Measurements from ENCODE around the gene FGF13. TPM values are rescaled to one million over a fixed set of nuclear protein-coding genes. Genes with fewer than 3 reads are reported as not detected.

The FGF13 gene
- total RNA-seq: not detected

DNA sequence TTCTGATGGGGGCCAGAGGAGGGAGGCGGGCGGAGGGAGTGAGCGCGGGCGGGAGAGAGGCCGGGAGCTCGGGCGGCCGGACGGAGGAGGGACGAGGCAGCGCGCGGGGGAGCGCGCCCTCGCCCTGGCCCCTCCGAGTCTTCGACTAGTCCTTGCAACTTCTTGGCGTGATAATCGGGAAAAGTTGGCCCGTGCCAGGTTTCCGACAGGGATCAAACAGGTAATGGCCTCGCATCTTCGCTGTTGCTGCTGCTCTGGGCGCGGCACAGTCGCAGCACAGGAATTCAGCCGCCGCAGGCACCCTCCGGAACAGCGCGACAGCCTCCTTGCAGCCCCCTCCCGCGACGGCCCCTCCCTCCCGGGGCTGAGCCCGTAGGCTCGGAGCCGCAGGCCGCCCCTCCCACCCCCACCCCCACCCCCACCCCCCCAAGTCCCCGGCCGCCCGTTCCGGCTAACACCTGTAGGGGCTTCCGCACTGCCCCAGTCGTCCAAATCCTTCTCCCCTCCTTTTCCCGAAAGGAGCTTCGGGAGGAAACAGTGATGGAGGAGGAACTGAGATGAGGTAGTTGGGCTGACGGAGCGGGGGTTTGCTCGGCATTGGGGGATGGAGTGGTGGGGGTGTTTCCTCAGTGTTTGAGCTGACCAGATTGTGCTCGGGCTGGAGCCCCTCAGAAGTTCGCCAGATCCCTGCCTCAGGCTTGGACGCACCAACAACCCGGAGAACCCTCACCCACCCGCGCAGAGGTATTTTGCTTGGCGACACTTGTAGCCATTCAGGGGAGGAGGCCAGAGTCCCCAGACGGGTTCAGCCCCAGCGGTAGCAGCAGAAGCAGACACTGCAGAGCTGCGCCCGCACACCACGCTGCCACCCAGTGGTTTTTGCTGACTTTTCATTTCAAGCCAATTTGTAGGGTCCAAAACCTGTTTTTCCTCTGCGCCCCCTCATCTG lies at the start of gene FGF13:
Gene FGF13, minus strand, starts transcription at position 319 of the 949 bp plus-strand sequence. CDS start 714 bp downstream, outside the sequence.
- CTCF ChIA-PET: interaction anchor here (0.7 kb wide), 1 partner anchor 15 kb away, joined by 4 read pairs; no protein-coding TSS in a partner anchor
- Mint-ChIP-seq H3K4me1 (ENCODE audit: low read depth) (peaks cover 2% of the 10 kb centered on the region), H3K9me3 (no peaks in the 10 kb centered on the region), H3K27me3 (ENCODE audit: low read depth) (peaks cover 35% of the 10 kb centered on the region), H3K4me3 (no peak within 1 kb of the TSS), H3K27ac (no peak within 1 kb of the TSS), H3K36me3 (ENCODE audit: low read depth) (no peaks in the 10 kb centered on the region)
- intact Hi-C loops (cut with micrococcal nuclease): no loop called here
- DNase-seq: peak; percentile 17

- Mint-ChIP-seq H3K4me3 (no peak overlapping the region), H3K4me1 (ENCODE audit: low read depth) (no peaks in the 10 kb centered on the region), H3K9me3 (no peaks in the 10 kb centered on the region), H3K27me3 (ENCODE audit: low read depth) (peaks cover 3% of the 10 kb centered on the region), H3K27ac (no peak overlapping the region), H3K36me3 (ENCODE audit: low read depth) (no peaks in the 10 kb centered on the region)
- no peak for DNase-seq
- CTCF ChIA-PET: interaction anchor here (0.6 kb wide), 1 partner anchor 1208 kb away, joined by 3 read pairs; no protein-coding TSS in a partner anchor
- intact Hi-C loops (cut with micrococcal nuclease): no loop called here
These were observed 47.9 kb upstream of the FGF13 start for GRCh38 chrX:138759217-138759943.

- Mint-ChIP-seq H3K36me3 (ENCODE audit: low read depth) (no peaks in the 10 kb centered on the region), H3K27ac (no peak overlapping the region)
- CTCF ChIA-PET: interaction anchor here (0.6 kb wide), 2 partner anchors 22 to 630 kb away, joined by 3 to 4 read pairs; no protein-coding TSS in a partner anchor
These were observed 44.7 kb upstream of the FGF13 start for GRCh38 chrX:138756234-138756633.

DNA sequence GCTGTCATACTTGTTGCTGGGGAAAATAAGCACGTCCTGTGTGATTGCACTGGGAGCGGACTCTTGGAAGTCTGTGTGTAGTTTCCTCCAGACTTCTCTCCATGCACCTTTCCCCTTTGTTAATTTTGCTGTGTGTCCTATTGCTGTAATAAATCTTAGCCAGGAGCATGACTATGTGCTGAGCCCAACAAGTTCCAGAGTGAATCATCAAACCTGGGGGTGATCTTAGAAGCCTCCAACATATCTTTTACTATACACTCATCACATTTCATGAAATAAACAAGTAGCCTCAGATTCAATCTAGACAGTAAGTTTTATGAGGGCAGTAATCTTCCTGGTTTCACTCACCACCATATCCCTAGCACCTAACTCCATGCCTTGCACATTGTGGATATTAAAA lies 43.3 kb upstream of the FGF13 start:
- CTCF ChIA-PET: no interaction called here
- no peaks in the 10 kb centered on the region for H3K4me1 Mint-ChIP-seq (ENCODE audit: low read depth)
- no peaks in the 10 kb centered on the region for H3K9me3 Mint-ChIP-seq
- no peak for DNase-seq
- no peaks in the 10 kb centered on the region for H3K36me3 Mint-ChIP-seq (ENCODE audit: low read depth)
- H3K27ac Mint-ChIP-seq: no peak overlapping the region
- peaks cover 3% of the 10 kb centered on the region for H3K27me3 Mint-ChIP-seq (ENCODE audit: low read depth)
- no peak overlapping the region for H3K4me3 Mint-ChIP-seq
- intact Hi-C loops (cut with micrococcal nuclease): no loop called here

More at GRCh38 chrX:138756234-138756633, 44.7 kb upstream of the FGF13 start:
- no peaks in the 10 kb centered on the region for H3K4me1 Mint-ChIP-seq (ENCODE audit: low read depth)
- no peaks in the 10 kb centered on the region for H3K9me3 Mint-ChIP-seq
- H3K4me3 Mint-ChIP-seq: no peak overlapping the region
- DNase-seq: no peak
- intact Hi-C loops (cut with micrococcal nuclease): no loop called here
- peaks cover 3% of the 10 kb centered on the region for H3K27me3 Mint-ChIP-seq (ENCODE audit: low read depth)

- peaks cover 4% of the 10 kb centered on the region for H3K27me3 Mint-ChIP-seq (ENCODE audit: low read depth)
- DNase-seq: no peak
- H3K9me3 Mint-ChIP-seq: no peaks in the 10 kb centered on the region
- no peaks in the 10 kb centered on the region for H3K36me3 Mint-ChIP-seq (ENCODE audit: low read depth)
- no peak overlapping the region for H3K27ac Mint-ChIP-seq
- H3K4me1 Mint-ChIP-seq (ENCODE audit: low read depth): no peaks in the 10 kb centered on the region
- no peak overlapping the region for H3K4me3 Mint-ChIP-seq
- CTCF ChIA-PET: interaction anchor here (0.7 to 1.2 kb wide), 2 partner anchors 620 to 1991 kb away, joined by 3 read pairs; no protein-coding TSS in a partner anchor
- intact Hi-C loops (cut with micrococcal nuclease): no loop called here
These were observed 37.0 kb upstream of the FGF13 start for GRCh38 chrX:138748480-138748879.

DNA sequence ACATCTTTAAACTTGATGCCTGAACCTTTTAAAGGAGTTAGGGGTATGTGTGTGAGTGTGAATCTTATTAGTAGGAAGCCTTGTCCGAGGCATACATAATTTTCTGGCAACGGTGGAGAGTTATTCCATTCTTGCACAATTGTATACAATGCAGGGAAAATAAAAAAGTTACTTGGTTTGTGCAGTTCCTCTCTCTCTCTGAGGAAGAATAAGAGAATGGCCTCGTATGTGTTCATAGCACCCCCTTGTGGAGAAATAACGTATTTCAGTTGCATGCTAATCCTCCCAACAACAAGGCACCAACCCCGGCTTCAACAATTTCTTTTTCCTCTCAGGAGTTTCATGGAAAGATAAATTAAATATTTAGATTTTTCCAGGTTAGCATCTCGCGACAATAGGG lies 33.7 kb upstream of the FGF13 start:
- CTCF ChIA-PET: interaction anchor here (1.2 kb wide), 1 partner anchor 617 kb away, joined by 3 read pairs; no protein-coding TSS in a partner anchor

GRCh38 chrX:138742217-138742616 lies 30.7 kb upstream of the FGF13 start:
- Mint-ChIP-seq H3K27ac (no peak overlapping the region), H3K4me3 (no peak overlapping the region), H3K27me3 (ENCODE audit: low read depth) (peaks cover 8% of the 10 kb centered on the region), H3K4me1 (ENCODE audit: low read depth) (no peaks in the 10 kb centered on the region), H3K36me3 (ENCODE audit: low read depth) (no peaks in the 10 kb centered on the region), H3K9me3 (no peaks in the 10 kb centered on the region)
- no peak for DNase-seq
- CTCF ChIA-PET: no interaction called here
- intact Hi-C loops (cut with micrococcal nuclease): no loop called here

More for the DNA sequence above, 33.7 kb upstream of the FGF13 start:
- Mint-ChIP-seq H3K4me1 (ENCODE audit: low read depth) (no peaks in the 10 kb centered on the region), H3K36me3 (ENCODE audit: low read depth) (no peaks in the 10 kb centered on the region), H3K27ac (no peak overlapping the region), H3K9me3 (no peaks in the 10 kb centered on the region), H3K4me3 (no peak overlapping the region), H3K27me3 (ENCODE audit: low read depth) (peaks cover 10% of the 10 kb centered on the region)
- intact Hi-C loops (cut with micrococcal nuclease): loop anchor here (1.0 kb wide), 2 partner anchors 553 to 617 kb away; no protein-coding TSS in a partner anchor
- peak; percentile 6 for DNase-seq

GRCh38 chrX:138740341-138740740 lies 28.8 kb upstream of the FGF13 start:
- intact Hi-C loops (cut with micrococcal nuclease): no loop called here
- Mint-ChIP-seq H3K4me3 (no peak overlapping the region), H3K9me3 (no peaks in the 10 kb centered on the region), H3K27me3 (ENCODE audit: low read depth) (peaks cover 8% of the 10 kb centered on the region), H3K36me3 (ENCODE audit: low read depth) (no peaks in the 10 kb centered on the region), H3K4me1 (ENCODE audit: low read depth) (no peaks in the 10 kb centered on the region), H3K27ac (no peak overlapping the region)
- no peak for DNase-seq
- CTCF ChIA-PET: interaction anchor here (1.8 kb wide), 1 partner anchor 613 kb away, joined by 5 read pairs; no protein-coding TSS in a partner anchor

DNA sequence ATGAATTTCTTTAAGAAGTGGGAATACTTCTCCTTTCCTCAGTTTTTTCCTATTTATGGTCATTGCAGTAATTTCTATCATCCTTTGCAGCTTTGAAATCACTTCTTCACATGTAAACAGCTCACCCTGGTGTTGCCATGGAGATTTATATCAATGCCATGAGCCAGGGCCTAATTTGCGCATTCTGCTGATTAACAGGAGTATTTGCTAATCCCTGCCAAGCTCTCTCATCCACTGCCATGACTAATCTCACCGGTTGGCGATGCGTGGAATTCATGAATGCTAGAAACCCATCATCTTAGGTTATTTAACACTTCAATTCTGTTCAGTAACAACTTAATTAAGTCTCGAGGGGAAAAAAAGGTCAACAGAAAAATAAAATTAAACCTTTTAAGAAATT lies 11.8 kb upstream of the FGF13 start:
- H3K36me3 Mint-ChIP-seq (ENCODE audit: low read depth): no peaks in the 10 kb centered on the region
- H3K4me3 Mint-ChIP-seq: no peak overlapping the region
- no peaks in the 10 kb centered on the region for H3K27me3 Mint-ChIP-seq (ENCODE audit: low read depth)
- intact Hi-C loops (cut with micrococcal nuclease): no loop called here
- CTCF ChIA-PET: no interaction called here
- no peak overlapping the region for H3K27ac Mint-ChIP-seq
- no peak for DNase-seq
- H3K4me1 Mint-ChIP-seq (ENCODE audit: low read depth): no peaks in the 10 kb centered on the region
- H3K9me3 Mint-ChIP-seq: no peaks in the 10 kb centered on the region

DNA sequence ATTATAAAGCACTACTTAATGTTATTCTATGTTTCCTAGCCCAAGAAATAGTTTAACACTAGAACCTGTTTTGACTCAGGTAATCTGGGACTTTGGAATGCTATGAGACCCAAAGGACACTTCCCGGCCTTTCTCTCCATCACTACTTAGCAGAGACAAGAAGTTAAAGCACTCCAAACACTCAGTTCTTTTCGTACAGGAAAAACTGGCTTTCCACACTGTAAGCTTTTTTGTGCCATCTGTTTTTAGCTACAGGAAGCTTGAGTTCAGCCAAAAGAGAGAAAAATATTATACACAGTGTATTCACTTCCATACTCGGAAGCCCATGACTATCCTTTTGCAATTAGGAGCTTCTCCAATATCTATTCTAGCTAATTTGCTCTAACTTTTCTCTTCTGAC lies 7.9 kb upstream of the FGF13 start:
- no peaks in the 10 kb centered on the region for H3K36me3 Mint-ChIP-seq (ENCODE audit: low read depth)
- CTCF ChIA-PET: no interaction called here
- H3K9me3 Mint-ChIP-seq: no peaks in the 10 kb centered on the region
- intact Hi-C loops (cut with micrococcal nuclease): no loop called here
- H3K27ac Mint-ChIP-seq: no peak overlapping the region
- no peak for DNase-seq
- peaks cover 7% of the 10 kb centered on the region for H3K27me3 Mint-ChIP-seq (ENCODE audit: low read depth)
- H3K4me1 Mint-ChIP-seq (ENCODE audit: low read depth): no peaks in the 10 kb centered on the region
- H3K4me3 Mint-ChIP-seq: no peak overlapping the region

GRCh38 chrX:138718941-138719340 lies 7.4 kb upstream of the FGF13 start:
- no peak overlapping the region for H3K27ac Mint-ChIP-seq
- no peak overlapping the region for H3K4me3 Mint-ChIP-seq
- H3K9me3 Mint-ChIP-seq: no peaks in the 10 kb centered on the region
- DNase-seq: no peak
- no peaks in the 10 kb centered on the region for H3K36me3 Mint-ChIP-seq (ENCODE audit: low read depth)
- H3K27me3 Mint-ChIP-seq (ENCODE audit: low read depth): peaks cover 7% of the 10 kb centered on the region
- intact Hi-C loops (cut with micrococcal nuclease): no loop called here
- H3K4me1 Mint-ChIP-seq (ENCODE audit: low read depth): no peaks in the 10 kb centered on the region
- CTCF ChIA-PET: no interaction called here

GRCh38 chrX:138710866-138711341 lies 613 bp downstream of the FGF13 start:
- Mint-ChIP-seq H3K4me3 (no peak overlapping the region), H3K4me1 (ENCODE audit: low read depth) (peaks cover 2% of the 10 kb centered on the region), H3K27me3 (ENCODE audit: low read depth) (peaks cover 35% of the 10 kb centered on the region), H3K36me3 (ENCODE audit: low read depth) (no peaks in the 10 kb centered on the region), H3K9me3 (no peaks in the 10 kb centered on the region), H3K27ac (no peak overlapping the region)
- CTCF ChIA-PET: no interaction called here
- no peak for DNase-seq
- intact Hi-C loops (cut with micrococcal nuclease): no loop called here
